Measurements from ENCODE around the gene DSE.

DNA sequence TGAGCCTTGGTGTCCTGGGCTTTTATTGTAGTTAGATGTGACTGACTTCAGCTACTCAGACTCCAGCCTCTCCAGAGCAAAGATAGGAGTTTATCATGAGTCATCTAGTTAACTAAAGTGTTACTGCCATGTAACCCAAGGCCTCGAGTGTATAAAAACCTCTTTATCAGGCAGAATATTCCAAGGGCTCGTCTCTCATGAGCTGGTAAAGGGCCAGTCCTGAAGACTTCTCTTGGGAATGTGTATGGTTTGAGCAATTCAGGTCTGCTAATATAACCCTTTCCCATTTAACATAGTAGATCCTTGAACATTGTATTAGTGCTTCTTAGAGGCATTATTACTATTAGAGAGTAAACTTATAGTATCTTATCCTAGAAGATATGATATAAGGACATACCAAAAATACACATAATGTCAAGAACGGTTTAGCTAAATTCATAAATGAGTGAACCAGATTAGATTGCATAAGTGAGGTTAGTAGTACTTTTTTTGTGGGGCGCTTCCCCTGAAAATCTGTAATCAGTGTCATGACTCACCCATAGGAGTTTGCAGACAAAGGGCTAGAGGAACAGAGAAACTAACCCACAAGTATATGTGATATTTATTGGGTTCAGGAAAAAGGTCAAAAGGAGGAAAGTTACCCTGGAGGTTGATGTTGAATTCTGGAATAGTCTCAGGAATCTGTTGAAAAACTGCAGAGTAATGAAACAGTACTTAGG, 16.0 kb downstream of the DSE start:
- no peak for TF ChIP-seq POLR2A (IDR thresholded peaks at IDR 0.05)
- TF ChIP-seq CTCF (IDR thresholded peaks at IDR 0.05) = no peak
